Right renal cortex interstitium (tissue), 3 donors: ENCODE measurements around the gene DNAJC15. TPM values are rescaled to one million over a fixed set of nuclear protein-coding genes. Genes with fewer than 3 reads are reported as not detected.
A peak's percentile ranks its signal among the peaks of the same experiment; 100 is the strongest.

ENCODE experiments used
- DNase-seq, 3 donors: peaks; one replicate each; pipeline ENCODE4 v3.0.0-alpha.2; 2013; ENCODE audit warnings: low read depth in 3 of 3, low spot score in 2 of 3
- polyA plus RNA-seq, 3 donors: library from polyadenylated mRNA; unstranded; fragments of 120-200 nt; gene quantifications; one replicate each; pipeline ENCODE4 v1.2.1, GENCODE V29; 2013; ENCODE audit not compliant: insufficient read length in 3 of 3

Gene DNAJC15
- polyA plus RNA-seq, 3 donors, result 21.2 to 31.3 (median 30.2) TPM

- no peak for DNase-seq
Observed at GRCh38 chr13:43118521-43118920, 95.1 kb downstream of the DNAJC15 start.

DNA sequence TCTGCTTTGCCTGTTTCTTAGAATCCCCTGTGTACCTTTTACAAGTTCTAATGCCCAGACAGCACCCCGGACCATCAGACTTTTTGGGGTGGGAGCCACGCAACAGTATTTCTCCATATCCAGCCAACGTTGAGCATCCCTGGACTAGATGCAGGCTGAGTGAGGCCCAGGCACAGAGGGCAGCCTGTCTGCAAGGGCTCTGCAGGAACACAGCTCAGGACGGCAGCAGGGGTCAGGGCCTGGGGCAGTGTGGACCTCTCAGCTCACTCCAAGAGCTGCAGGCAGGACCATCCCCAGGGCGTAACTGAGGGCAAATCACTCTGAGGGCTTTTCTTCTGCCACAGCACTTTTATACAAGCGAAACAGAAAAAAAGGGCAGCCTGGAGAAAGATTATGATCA, 95.8 kb downstream of the DNAJC15 start:
- DNase-seq, result no peak

- DNase-seq, result no peak
Observed at GRCh38 chr13:43122791-43123190, 99.4 kb downstream of the DNAJC15 start.

- DNase-seq, result no peak
Observed at GRCh38 chr13:43123856-43124255, 100.5 kb downstream of the DNAJC15 start.

DNA sequence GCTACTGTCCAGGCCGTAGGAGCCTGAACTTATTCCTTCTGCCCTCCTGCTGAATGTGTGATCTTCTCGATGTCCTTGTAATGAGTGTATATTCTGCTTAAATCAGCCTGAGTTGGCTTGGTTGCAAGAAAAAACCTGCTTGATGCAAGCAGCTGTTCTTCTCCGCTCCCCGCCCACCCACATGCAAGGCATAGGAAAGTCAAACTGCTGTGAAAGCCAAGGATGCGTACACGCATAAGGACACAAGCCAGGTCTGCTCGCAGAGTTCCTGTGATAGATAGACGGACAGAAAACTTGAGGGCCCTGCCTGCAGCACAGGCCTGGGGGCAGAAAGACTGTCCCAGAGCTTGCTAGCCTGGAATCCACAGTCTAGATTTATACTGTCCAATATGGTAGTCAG, 101.1 kb downstream of the DNAJC15 start:
- DNase-seq, result no peak

DNA sequence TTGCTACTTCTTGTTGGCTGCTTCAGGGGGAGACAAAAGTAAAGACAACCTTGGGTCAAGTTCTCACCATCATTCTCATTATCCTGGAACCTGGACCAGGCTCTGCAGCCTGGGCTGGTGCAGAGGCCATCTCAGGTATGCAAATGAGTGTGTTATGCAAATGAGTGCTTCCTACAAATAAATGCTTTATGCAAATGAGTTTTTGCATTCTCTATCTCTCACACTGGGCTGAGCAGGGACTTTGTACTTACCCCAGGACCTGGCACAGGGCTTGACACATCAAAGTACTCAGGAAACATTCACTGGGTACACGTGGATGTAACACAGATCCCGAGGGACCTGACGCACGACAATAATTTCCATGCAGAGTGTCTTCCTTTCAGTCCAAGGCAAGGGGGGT, 103.0 kb downstream of the DNAJC15 start:
- DNase-seq, result no peak

DNA sequence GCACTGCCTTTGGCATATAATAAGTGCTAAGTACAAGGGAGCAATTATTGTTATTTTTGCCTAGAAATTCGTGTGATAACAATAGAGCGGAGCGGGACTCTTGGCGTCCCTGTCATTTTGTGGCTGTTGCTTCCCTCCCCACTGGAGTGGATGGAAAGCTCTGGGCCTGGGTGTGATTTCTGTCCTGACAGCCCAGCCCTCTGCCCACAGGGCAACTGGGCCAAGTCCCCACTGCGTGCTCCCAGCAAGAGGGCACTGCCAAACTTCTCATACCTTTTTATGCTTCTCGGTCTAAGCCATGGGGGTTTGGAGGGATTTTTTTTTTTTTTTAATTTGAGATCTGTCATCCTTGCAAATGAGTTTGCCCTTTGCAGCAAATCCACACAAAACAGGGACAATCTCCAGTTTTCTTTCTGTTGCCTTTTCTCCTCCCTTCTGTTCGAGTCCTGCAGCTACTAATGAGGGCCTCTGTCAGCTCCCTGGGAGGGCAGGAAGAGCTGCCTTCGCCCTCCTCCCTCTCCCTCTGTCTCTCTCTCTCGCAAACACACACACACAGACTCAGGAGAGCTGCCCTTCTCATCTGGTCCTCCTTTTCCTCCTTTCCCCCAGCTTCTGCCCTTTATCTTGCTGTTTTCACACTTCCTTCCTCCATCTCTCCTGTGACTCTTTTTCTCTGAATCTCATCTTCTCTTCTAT, 103.9 kb downstream of the DNAJC15 start:
- no peak for DNase-seq

DNA sequence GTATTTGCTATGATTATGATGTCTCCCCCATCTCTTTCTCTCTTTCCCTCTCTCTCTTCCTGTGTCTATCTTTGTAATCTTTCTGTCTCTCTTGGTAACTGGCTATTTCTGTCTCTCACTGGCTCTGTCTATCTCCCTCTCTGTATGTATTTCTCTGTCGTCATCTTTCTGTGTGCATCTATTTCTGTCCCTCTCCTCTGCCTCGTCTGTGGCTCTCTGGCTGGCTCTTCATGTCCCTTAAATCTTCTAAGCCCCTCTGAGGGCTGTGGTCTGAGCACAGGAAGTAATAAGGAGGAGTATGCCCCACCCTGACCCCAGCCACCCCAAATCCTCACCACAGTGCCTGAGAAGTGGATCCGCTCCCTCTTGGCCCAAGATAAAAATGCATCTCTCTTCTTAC, 104.4 kb downstream of the DNAJC15 start:
- no peak for DNase-seq

DNA sequence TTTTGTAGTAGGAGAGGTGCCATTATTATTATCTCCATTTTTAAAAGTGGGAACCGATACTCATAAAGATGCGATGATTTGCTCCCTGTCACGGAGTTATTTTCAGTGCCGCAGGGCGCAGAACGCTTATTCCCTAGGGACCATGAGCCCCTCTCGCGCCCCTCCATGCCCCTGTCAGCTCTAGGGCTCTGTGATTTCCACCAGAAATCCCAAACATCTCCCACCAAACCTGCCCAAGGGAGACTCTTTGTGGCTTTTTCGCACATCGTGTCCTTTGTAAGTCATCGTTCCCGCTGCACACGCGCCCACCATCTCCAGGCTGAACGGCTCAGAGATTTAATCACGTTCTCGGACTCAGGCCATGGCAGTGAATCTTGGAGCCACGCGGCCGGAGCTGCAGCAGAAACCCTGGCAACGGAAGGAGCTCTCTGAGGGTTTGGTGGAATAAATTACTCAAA, 105.1 kb downstream of the DNAJC15 start:
- DNase-seq, result no peak

GRCh38 chr13:43129066-43129465, 105.7 kb downstream of the DNAJC15 start:
- no peak for DNase-seq

GRCh38 chr13:43129511-43130110, 106.2 kb downstream of the DNAJC15 start:
- no peak for DNase-seq

DNA sequence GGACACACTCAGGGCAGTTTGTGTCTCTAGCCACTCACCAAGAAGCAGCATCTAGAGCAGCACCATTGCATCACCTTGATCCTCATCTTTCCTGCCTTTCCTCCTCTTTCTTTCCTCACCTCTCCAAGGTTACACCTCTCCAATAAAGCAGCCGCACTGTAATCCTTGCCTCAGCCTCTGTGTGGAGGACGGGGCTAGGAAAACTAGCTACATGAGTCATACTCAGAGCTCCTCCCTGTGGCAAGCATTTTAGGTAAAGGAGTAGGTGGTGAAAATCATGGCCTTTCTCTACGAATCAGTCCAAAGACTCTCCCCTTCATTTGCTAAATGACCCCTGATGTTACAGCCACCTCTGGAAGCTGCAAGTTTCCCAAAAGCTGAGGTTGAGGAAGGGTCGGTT, 108.9 kb downstream of the DNAJC15 start:
- DNase-seq, result peak in 1 of 3 donors; percentile 19

DNA sequence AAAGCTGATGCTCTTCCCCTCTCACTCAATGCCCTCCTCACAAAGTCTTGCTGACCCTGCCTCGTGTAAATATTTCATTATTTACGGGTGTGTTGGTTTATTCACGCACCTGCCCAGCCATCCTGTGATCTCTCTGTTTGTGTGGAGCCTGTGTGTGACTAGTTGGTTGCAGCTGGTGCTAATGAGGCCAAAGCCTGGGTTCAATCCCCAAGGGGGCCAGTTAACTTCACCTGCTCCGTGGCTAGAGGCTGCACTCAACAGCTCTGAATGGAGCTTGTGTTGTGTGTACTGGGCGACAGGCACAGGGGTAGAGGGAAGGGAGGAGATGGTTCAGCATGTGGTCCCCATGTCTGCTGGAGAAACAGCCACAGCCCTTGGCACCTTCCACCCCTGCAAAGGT, 109.5 kb downstream of the DNAJC15 start:
- no peak for DNase-seq

GRCh38 chr13:43133792-43134191, 110.4 kb downstream of the DNAJC15 start:
- DNase-seq, result no peak

DNA sequence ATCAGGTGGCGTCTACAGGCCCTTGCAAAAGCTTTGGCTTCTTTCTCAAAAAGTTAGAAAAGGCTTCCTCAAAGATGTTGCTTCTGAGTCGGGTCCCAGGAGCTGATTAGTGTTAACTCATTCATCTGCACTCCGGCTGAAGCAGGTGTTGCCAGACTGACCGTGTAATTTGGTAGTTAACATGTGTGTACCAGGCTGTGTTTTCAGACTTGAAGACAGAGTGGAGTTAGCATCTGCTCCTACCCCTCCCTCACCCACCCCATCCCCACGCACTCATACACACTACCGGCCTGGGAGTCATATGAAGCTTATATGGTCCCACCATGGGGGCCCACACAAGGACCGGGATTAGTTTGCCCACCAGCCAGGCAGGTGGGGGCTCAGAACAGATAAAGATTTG, 111.5 kb downstream of the DNAJC15 start:
- DNase-seq, result no peak

DNA sequence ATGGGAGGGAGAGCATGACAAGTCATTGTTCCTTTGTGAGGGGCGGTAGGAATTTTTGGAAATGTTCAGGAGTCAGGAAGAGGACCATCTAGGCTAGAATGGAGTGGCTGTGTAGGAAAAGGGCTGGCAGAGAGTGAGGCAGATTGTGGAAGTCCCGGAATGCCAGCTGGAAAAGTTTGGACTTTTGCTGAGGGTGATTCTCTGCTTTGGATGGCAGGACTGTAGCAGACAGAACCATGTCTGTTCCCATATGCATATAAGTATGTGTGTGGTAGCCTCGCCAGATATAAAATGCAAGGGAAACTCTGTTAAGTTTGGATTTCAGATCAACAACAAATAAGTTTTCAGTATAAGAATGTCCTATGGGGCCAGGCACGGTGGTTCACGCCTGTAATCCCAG, 112.1 kb downstream of the DNAJC15 start:
- DNase-seq, result no peak

DNA sequence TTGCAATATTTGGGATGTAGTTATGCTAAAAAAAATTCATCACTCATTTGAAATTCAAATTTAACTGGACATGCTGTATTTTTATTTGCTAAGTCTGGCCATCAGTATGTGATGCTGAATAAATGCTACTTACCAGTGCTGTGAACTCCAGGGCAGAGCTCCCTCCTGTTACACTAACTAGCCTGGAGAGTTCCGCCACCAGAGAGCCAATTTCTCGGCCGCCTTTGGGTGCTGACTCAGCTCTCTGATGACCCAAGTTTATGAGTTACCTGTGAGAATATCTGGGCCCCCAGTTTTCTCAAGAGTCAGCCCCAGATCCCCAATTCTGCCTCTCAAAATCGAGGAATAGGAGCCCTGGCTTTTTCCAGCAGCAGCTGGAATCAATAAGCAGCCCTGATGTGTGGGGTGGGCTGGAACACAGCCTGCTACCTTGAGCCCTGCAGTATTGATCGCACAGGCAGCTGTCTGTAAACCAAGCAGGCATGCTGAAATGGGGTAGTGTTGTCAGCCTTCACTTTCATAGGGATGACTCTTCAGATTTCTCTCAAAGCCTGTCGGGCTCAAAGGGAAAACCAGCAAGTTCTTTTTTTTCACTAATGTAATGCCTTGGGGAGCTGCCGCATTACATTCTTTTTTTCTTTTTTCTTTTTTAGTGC, 113.7 kb downstream of the DNAJC15 start:
- DNase-seq, result no peak

GRCh38 chr13:43139211-43139610, 115.8 kb downstream of the DNAJC15 start:
- no peak for DNase-seq

GRCh38 chr13:43139921-43140320, 116.5 kb downstream of the DNAJC15 start:
- no peak for DNase-seq

- no peak for DNase-seq
Observed at GRCh38 chr13:43140985-43141384, 117.6 kb downstream of the DNAJC15 start.

- no peak for DNase-seq
Observed at GRCh38 chr13:43141685-43142084, 118.3 kb downstream of the DNAJC15 start.

GRCh38 chr13:43143591-43143990, 120.2 kb downstream of the DNAJC15 start:
- DNase-seq, result no peak
